ENCODE measurements around the gene RPS21.

Gene RPS21

DNA sequence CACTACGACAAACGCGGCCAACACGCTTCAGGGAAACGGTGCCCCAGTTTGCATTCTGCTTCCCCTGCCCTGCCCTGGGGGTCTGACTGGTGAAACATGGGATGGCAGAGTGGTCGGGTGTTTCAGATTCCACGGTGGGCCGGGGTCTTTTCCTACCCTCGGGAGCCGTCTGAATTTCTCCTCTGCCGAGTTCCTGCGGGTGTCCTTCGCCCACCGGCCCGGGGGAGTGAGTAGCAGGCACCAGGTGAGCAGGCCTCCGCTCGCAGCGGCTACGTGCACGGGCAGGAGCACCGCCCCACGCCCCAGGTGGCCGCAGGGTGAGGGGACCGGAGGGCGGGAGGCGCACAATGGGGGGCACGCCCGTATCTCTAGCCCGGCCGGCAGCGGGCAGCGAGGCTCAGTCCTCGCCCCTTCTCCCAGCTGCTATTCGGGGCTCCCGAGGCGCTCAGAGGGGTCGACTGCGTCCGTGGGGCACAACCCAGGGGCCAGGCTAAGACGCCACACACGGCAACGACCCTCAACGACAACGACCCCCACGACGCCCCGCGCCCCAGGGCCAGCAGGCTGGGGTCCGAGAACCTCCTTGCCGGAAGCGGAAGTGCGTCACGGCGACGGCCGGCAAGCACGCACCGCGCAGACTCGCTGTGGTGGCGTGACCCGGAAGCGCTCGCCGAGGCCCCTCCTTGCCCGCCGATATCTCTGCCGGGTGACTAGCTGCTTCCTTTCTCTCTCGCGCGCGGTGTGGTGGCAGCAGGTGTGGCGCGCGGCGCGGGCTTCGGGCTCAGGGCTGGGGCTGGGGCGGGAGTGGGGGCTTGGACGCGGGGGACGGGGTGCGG lies at the start of gene RPS21:
Gene RPS21 (plus strand): TSS at position 721 of the 836 bp plus-strand sequence. CDS start 236 bp downstream, outside the sequence.
- peak; percentile 87 for DNase-seq

DNA sequence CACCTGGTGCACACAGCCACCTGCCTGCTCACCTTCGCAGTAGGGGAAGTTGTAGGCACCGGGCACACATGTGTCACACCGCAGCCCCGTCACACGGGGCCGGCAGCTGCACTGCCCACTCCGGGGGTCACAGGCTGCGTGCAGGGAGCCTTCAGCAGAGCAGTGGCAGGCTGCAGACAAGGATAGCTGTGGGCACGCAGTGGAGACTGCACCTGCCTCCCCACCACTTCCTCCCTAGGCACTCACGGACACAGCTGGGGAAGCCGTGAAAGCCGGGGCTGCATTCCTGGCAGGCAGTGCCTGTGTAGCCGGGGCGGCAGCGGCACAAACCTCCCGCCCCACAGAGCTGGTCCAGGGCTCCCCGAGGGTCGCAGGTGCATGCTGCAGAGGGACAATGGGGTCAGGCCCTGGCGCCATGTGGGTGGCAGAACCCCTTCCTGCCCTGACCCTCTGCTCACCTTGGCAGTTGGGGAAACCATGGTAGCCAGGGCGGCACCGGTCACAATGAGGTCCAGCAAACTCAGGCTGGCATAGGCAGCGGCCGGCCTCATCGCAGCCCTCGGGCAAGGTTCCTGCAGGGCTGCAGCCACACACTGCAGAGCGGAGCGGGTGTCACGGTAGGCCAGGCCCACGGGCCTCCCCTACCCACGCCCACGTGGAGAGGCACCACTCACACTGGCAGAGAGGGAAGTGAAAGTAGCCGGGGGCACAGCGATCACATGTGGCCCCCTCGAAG lies 49.2 kb upstream of the RPS21 start:
- no peak for DNase-seq

DNA sequence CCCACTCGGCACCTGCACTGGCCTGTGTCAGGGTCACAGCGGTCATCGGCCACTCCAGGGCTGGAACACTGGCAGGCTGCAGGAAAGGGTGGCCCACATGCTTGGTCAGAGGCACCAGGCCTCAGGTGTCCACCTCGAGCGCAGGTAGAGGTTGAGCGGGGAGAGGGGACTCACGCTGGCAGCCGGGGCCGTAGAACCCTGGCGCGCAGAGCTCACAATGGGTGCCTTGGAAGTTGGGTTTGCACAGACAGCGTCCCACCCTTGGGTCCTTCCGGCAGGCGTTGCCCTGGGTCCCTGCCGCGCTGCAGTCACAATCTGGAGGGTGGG lies 48.6 kb upstream of the RPS21 start:
- DNase-seq, result no peak

DNA sequence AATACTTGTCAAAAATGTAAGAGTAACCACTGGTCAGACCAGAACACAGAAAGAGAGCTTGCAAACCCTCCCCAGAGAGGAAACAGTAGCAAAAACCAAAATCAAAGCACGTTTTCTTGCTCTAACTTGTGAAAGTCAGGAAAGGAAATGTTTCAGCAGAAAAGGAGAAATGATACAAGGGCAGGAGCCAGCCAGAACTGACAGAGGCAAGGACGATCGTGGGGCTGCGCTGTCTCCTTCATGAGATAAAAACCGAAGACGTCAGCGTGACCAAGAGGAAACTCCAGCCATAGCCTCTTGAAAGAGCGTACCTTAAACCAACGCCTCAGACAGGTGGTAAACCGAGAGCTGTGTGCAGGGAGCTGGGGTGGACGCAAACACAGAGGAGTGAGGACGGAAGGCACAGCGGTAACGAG lies 47.2 kb upstream of the RPS21 start:
- no peak for DNase-seq

DNA sequence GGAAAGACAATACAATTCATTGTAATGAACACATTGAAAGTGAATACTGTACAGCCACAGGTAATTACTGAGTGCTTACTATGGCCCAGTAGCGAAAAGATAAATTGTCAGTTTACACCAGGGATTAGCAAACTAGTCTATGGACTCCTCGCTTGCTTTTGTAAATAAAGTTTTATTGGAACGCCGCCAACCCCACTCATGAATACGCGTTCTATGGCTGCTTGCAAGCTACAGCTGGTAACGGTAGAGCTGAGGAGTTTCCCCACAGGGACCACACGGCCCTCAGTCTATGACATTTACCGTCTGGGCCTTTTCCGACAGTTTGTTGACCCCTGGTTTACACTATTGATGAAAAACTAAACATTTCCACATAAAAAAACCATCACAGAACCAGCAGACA lies 44.0 kb upstream of the RPS21 start:
- DNase-seq, result no peak

DNA sequence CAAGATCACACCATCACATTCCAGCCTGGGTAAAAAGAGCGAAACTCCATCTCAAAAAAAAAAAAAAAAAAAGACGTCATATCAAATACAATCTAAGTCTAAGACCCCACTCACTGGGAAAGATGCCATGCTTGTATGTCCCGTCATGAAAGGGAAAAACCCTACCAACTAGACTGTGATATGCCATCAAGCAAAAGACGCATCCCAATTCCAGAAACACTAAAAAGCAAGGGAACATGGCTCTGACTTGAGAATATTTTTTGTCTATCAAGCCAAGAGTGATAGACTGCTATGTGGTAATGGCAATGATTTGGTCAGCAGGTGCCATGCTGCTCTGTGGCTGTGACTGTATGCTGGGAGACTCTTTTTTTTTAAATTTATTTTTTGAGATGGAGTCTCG lies 42.8 kb upstream of the RPS21 start:
- no peak for DNase-seq

DNA sequence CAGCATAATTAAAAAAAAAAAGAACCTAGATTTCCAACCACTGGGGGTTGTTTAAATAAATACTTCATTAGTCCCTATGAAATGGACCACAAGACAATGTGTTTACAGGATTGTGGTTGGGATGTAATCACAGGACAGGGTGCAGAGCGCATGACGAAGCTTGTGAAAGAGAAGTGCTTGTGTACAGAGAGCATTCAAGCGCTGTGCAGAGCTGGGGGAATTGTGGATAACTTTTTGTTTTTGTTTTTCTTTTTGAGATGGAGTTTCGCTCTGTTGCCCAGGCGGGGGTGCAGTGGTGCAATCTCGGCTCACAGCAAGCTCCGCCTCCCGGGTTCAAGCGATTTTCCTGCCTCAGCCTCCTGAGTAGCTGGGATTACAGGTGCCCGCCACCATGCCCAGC lies 42.1 kb upstream of the RPS21 start:
- DNase-seq, result no peak

DNA sequence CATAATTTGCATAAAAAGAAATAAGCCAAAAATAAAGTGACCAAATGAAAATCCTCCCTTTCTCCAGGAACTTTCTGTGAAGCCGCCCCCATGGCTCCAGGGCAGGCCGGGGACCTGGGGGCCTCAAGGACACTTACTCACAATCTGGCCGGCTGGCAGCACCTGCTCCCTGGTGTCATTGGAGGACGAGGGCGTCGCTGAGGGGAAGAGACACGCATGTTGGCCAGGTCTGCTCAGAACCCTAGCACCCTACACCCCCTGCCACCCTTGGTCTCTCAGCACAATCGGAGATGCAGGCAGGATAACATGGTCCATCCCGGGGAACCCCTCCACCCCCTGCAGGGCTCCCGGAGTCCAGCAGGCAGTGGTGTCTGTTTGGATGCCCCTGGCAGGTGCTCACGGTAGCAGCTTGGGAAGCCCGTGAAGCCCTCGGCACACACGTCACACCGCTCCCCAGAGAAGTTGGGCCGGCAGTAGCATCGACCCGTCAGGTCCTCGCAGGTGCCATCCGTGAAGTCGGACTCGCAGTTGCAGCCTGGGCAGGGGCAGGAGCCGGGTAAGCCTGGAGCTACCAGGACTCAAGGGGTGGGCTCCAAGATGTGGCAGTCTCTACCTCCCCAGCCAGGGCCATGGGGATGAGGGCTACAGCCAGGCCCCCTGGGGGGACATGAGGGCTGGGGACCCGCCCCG lies 41.1 kb upstream of the RPS21 start:
- no peak for DNase-seq

DNA sequence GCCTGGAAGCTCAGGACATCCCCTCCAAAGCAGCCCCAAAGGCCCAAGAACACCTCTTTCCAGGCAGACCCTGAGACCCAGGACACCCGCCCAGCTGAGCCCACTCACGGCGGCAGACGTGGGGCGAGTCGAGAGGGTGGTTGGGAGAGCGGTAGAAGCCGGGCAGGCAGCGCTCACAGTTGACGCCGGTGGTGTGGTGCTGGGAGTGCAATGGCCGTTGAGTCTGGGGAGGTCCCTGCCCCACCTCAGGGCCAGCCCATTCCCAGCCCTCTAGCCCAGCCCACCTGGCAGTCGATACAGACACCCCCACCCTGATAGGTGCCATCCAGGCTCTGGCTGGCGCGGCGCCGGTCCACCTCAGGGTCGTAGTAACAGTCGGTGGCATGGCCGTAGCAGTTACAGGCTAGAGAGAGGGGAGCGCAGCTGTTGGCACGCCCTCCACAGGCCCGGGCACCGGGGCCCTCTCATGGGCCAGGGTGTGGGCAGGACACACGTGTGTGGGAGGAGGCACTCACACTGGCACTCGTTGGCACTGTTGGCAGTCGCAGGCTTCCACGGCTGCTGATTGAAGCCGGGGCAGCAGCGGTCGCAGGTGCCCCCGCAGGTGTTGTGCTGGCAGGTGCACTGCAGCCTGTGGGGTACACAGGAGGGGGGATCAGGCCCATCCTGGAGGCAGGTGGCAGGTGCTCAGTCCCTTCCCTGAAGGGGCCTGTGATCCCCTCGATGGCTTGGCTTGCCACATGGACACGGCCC lies 40.3 kb upstream of the RPS21 start:
- no peak for DNase-seq

DNA sequence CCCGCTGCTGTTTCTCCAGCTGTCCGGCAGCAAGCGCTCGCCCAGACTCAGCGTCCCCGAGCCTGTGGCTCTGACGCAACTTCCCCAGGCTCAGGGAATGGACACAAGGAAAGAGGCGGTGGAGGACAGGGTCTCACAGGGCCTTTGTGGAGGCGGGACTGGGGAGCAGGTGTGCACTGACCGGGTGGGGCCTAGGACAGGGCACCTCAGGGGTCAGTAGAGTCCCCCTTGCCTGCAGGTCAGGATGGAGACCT lies 39.8 kb upstream of the RPS21 start:
- no peak for DNase-seq

DNA sequence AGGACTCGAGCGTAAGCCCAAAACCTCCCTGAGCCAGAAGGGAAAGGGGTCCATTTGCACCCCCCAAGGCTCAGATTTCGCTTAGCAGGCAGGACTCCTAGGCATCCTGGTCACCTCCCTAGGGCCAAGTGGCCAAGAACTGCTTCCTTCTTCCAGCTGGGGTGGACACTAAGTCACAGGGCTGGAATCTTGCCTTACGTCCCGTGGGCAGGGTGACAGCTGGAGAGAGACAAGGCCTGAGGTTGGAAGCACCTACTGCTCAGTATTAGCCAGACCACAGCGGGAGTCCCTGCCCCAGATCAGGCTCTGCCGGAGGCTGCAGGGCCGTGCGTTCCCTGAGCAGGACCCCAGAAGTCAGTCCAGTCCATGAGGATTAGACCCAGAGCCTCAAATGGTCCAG lies 39.5 kb upstream of the RPS21 start:
- DNase-seq, result no peak

DNA sequence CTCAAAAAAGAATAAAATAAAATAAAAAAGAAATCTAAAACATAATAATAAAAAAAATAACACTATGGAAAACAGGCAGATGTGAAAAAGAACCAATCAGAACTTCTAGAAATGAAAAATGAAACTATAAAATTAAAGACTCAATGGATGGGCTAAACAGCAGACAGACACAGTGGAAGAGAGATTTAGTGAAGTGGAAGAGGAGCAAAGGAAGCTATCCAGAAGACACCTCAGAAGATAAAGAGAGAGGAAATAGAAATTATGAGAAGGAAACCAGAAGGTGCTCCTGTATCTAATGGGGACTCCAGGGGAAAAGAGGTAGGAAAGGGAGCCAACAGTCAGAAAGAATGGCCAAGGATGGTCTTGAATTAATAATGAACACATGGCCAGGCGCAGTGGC lies 38.3 kb upstream of the RPS21 start:
- DNase-seq, result no peak

DNA sequence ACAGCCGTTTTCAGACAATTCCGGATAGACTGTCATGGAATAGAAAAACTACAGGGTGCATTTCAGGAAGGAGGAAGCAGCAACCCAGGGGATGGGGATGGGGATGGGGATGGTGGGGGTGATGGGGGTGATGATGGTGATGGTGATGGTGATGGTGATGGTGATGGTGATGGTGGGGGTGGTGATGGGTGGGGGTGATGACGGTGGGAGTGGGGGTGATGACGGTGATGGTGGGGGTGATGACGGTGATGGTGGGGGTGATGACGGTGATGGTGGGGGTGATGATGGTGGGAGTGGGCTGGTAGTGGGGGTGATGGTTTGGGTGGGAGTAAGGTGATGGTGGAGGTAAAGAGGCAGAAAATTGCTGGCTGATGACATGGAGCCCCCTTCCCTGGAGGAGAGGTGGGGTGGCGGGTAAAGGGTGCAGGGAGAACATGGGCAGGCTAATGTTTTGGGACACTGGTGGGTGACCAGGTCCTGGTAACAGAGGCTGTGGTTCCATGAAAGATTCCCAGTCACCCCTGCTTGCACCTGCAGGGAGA lies 37.3 kb upstream of the RPS21 start:
- no peak for DNase-seq

DNA sequence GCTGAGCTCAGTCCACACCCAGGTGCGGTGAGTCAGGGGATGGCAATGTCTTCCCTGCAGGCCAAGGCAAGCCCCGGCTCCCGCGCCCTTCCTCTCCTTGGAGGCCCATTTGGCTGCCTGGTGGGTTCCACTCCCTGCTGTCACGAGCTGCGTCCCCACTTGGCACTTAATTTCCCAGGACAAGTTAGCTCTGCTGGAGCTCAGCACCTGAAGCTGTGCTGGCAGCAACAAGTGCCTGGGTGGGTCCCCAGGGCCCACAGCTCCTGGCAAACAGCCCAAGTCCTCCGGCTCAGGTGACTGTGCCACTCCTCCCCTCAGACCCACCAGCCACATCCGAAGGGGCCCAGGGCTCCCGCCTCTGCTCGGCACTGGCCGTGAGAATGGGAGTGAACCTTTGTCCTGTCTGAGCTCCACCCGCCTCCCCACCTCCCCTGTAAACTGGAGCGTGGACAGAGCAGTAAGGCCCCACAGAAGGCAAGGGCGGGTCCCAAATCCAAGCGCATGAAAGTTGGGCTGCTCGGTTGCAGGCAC lies 36.7 kb upstream of the RPS21 start:
- no peak for DNase-seq

DNA sequence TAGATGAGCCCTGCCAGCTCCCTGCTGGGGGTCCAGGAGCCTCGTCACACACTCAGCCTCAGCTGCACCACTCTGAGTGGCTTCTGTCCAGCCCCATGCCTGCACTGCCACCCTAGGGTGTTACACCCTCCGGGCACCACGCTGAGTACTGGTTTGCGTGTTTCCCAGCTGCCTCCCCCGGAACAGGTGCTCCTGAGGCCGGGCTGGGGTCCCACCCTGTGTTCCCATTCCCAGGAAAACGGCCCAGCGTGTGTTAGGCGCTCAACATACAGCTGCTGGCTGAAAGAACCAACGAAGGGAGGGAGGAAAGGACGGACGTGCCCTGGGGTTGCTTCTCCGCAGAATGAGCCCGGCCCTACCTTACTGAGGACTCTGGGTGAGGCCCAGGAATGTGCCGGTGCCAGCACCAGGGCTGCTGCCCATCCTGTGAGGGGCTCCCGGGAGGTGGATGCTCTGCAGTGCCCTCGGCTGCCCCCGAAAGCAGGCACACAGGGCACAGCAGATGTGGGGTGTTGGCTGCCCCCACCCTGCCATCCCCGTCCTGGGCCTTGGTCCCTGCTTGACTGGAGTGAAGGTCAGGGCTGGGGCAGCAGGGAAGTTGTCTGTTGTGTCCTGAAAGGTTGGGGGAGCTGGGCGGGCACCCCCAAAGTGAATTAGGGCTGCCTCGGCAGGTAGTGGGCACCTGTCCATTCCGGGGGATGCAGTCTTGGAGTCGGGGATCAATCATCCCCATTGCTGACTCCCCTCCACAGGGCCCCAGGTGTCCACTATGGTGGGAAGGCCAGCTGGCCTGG lies 36.1 kb upstream of the RPS21 start:
- DNase-seq, result no peak

DNA sequence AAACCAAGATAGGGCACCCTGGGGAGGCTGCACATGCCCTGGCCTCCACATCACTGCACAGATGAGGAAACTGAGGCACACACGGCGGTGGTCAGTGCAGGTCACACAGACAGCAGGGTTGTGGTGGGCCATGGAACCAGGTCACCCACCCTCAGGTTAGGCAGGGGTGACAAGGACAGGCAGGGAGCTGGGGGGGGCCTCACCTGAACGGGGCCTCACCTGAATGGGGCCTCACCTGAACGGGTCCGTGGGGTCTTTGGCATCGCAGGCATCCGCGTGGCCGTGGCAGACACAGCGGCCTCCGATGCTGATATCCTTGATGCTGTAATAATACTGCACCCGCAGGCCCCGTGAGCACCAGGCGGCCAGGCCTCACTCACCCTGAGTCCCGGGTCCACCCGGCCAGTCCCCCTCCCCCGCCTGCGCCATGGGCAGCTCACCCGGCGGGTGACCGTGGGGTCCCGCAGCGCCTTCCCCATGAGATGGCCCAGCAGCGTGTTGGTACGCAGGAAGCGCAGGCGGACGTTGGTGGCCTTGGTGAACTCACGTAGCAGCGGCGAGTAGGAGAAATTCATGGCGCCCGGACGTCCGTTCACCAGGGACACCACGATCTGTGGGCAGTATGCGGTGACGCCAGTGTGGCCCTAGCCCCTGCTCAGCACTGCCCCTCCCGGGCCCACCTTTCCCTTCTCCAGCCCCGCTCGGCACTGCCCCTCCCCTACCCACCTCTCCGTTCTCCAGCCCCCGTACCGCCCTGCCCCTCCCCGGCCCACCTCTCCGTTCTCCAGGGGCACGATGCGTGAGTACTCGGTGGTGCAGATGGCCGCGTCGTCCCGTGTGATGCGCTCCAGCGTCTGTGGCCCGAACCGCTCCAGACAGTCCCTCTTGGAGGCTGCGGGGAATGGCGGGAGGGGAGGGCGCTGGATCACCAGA lies 35.2 kb upstream of the RPS21 start:
- DNase-seq, result no peak

DNA sequence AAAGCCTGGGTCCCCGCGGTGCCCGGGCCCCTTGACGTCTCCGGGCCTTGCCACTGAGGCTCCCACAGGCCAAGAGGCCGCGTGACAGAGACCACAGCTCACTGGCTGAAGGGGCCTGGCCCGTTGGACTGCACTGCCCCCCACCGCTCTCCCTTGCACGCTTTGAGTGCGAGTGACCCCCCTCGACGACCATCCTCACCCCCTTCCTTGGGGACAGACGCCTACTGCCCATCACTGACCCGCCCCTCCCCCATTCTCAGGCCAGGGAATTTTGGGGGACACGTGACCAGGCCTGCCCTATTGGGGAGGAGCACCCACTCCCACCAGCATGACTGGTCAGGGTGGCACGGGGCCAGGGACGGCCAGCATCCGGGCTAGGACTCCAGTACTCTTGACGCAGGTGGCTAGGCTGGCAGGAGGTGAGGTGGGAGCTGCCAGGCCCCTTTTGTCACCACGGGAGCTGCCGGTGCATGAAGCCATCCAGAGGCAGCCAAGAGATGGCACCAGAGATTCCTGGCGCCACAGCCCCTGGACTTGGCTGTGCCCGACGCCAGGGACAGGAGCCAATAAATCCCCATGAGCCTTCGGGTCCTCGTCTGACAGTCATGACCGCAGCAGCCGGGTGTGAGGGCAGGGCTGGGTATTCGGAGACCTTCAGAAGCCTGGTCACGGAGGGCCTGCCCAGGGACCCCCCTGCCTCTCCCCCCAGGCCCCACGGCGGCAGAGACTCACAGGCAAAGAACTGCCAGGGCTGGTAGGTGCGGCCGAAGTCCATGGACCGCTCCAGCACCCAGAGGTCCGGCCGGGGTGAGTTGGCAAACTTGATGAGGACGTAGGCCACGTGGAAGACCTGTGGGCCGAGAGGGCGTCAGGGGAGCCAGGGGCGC lies 34.3 kb upstream of the RPS21 start:
- DNase-seq, result no peak

DNA sequence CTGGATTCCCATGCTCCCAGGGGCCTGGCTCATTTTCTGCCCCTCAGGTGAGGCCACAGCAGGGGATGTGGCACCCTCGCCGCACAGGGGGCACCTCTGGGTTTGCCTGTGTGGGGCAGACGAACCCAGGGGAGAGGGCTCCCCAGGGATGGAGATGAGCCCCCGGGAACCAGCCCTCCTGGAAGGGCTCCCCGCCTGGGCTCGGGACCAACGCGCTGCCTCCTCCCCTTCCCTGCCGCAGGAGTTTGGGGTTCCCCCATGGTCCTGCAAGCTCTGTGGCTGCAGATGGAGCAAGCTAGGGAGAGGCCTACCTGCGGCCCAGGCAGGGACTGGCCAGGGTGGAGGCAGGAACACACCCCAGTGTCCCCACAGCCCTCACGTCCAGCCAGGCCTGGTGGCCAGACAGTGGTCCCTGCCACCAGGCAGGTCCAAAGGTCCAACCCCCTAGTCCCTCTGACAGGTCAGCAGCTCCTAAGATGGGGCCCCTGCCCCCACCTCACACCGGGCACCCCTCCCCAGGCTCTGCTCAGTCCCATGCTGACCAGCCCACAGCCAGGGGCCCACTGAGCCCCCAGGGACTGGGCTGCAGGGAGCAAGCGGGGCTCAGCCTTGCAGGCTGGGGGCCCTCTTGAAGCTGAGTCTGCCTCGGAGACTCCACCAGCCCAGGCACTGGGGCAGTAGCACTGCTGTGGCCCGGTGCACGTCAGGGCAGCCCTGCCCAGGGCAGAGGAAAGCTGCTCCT lies 33.4 kb upstream of the RPS21 start:
- DNase-seq, result no peak
